Common myeloid progenitor, CD34-positive (primary cell): ENCODE data around the gene FSIP1.

ENCODE experiments used
- CTCF ChIA-PET: fragments of 350-600 bp; sonication (Branson Sonifier 250); formaldehyde crosslinking; loops from one replicate; lab custom pipeline; 2021; ENCODE audit warnings: antibody characterized with exemption; lab: Charles Lee
- POLR2A ChIA-PET: fragments of 350-600 bp; sonication (Branson Sonifier 250); formaldehyde crosslinking; loops from one replicate; lab custom pipeline; 2021; ENCODE audit warnings: antibody characterized with exemption; lab: Charles Lee
- DNase-seq, 3 donors: peaks; one replicate each; pipeline versions ENCODE4 v3.0.0 to v3.0.0-alpha.2; 2013
- H3K27ac ChIP-seq, 2 experiments: 1 replicate in 1 of 2; 2 replicates in 1 of 2; pipeline ENCODE4 v1.7.0; 2013; ENCODE audit warnings: inconsistent platforms in 2 of 2, low read length in 2 of 2, mild to moderate bottlenecking in 2 of 2, low read depth in 1 of 2, moderate library complexity in 1 of 2; ENCODE audit not compliant: severe bottlenecking in 2 of 2, insufficient read depth in 1 of 2, poor library complexity in 1 of 2
- H3K27me3 ChIP-seq, 5 experiments: replicated peaks in 2 of 5; 1 replicate in 3 of 5; 2 replicates in 2 of 5; pipeline versions ENCODE4 v1.6.1 to v1.7.0; 2013; ENCODE audit warnings: low read length in 4 of 5, mild to moderate bottlenecking in 2 of 5, moderate library complexity in 2 of 5, inconsistent platforms in 1 of 5; ENCODE audit not compliant: insufficient read depth in 5 of 5, control insufficient read depth in 4 of 5
- H3K36me3 ChIP-seq, 4 experiments: 1 replicate in 2 of 4; 2 replicates in 2 of 4; pipeline versions ENCODE4 v1.6.1 to v1.7.0; 2013; ENCODE audit warnings: low read length in 3 of 4, control low read depth in 1 of 4, mild to moderate bottlenecking in 1 of 4; ENCODE audit not compliant: control insufficient read depth in 4 of 4, insufficient read depth in 4 of 4
- H3K4me1 ChIP-seq, 4 experiments: 1 replicate in 3 of 4; 2 replicates in 1 of 4; pipeline versions ENCODE4 v1.6.1 to v1.7.1; 2013; ENCODE audit warnings: low read length in 3 of 4, mild to moderate bottlenecking in 3 of 4, control low read depth in 1 of 4, inconsistent platforms in 1 of 4, moderate library complexity in 1 of 4; ENCODE audit not compliant: control insufficient read depth in 4 of 4, insufficient read depth in 4 of 4; ENCODE audit errors: control extremely low read depth in 1 of 4
- H3K4me3 ChIP-seq, 7 experiments: 1 replicate in 4 of 7; 2 replicates in 3 of 7; pipeline versions ENCODE4 v1.5.1 to v1.7.0; 2013; ENCODE audit warnings: mild to moderate bottlenecking in 7 of 7, low read length in 6 of 7, moderate library complexity in 6 of 7, inconsistent platforms in 2 of 7, low read depth in 2 of 7, control low read depth in 1 of 7; ENCODE audit not compliant: insufficient read depth in 4 of 7, control insufficient read depth in 1 of 7; ENCODE audit errors: extremely low read depth in 1 of 7
- H3K9me3 ChIP-seq, 5 experiments: 1 replicate in 4 of 5; 2 replicates in 1 of 5; pipeline versions ENCODE4 v1.6.1 to v1.7.1; 2013; ENCODE audit warnings: low read length in 4 of 5, mild to moderate bottlenecking in 2 of 5, inconsistent platforms in 1 of 5, low read depth in 1 of 5, moderate library complexity in 1 of 5; ENCODE audit not compliant: control insufficient read depth in 4 of 5, insufficient read depth in 2 of 5; ENCODE audit errors: control extremely low read depth in 1 of 5
- WGBS: methylation state at CpG from one replicate; pipeline ENCODE4 v1.1.5; 2013; ENCODE audit not compliant: insufficient coverage; 5-methylcytosine and 5-hydroxymethylcytosine counted together

Gene FSIP1

GRCh38 chr15:39622660-39623516, 159.8 kb downstream of the FSIP1 start:
- H3K36me3 ChIP-seq: no peaks in the 10 kb centered on the region
- WGBS: 96% methylated on average over 2 of the region's 6 CpGs
- H3K9me3 ChIP-seq: no peaks in the 10 kb centered on the region
- no peak overlapping the region for H3K27ac ChIP-seq
- POLR2A ChIA-PET: no interaction called here
- DNase-seq: no peak
- no peaks in the 10 kb centered on the region for H3K27me3 ChIP-seq
- peaks cover 0 to 25% (median 14%) of the 10 kb centered on the region in 4 experiments for H3K4me1 ChIP-seq
- H3K4me3 ChIP-seq: no peak overlapping the region
- CTCF ChIA-PET: interaction anchor here (0.6 to 1.4 kb wide), 2 partner anchors 39 to 132 kb away, joined by 3 to 4 read pairs; no protein-coding TSS in a partner anchor

- Histone ChIP-seq H3K4me3 (no peak overlapping the region), H3K4me1 (peaks cover 0 to 25% (median 14%) of the 10 kb centered on the region in 4 experiments), H3K27ac (no peak overlapping the region), H3K36me3 (no peaks in the 10 kb centered on the region), H3K27me3 (no peaks in the 10 kb centered on the region), H3K9me3 (no peaks in the 10 kb centered on the region)
- CTCF ChIA-PET: no interaction called here
- no peak for DNase-seq
- POLR2A ChIA-PET: no interaction called here
- WGBS: 100% methylated on average over 1 of the region's 1 CpG
Measured at GRCh38 chr15:39621976-39622375, 160.7 kb downstream of the FSIP1 start.

- WGBS: 100% methylated on average over 1 of the region's 1 CpG
- no peaks in the 10 kb centered on the region for H3K36me3 ChIP-seq
- no peak overlapping the region for H3K4me3 ChIP-seq
- H3K27me3 ChIP-seq: no peaks in the 10 kb centered on the region
- no peaks in the 10 kb centered on the region for H3K9me3 ChIP-seq
- no peak for DNase-seq
- no peak overlapping the region for H3K27ac ChIP-seq
- CTCF ChIA-PET: no interaction called here
- POLR2A ChIA-PET: no interaction called here
- peaks cover 0 to 25% (median 14%) of the 10 kb centered on the region in 4 experiments for H3K4me1 ChIP-seq
Measured at GRCh38 chr15:39621210-39621609, 161.4 kb downstream of the FSIP1 start.

GRCh38 chr15:39618063-39618823, 164.4 kb downstream of the FSIP1 start:
- no peak overlapping the region for H3K27ac ChIP-seq
- POLR2A ChIA-PET: no interaction called here
- CTCF ChIA-PET: no interaction called here

GRCh38 chr15:39616731-39617455, 165.7 kb downstream of the FSIP1 start:
- H3K27me3 ChIP-seq: no peaks in the 10 kb centered on the region
- H3K9me3 ChIP-seq: peaks cover 0 to 11% (median 0%) of the 10 kb centered on the region in 5 experiments
- 92% methylated on average over 2 of the region's 6 CpGs for WGBS
- ChIA-PET CTCF (no interaction called here), POLR2A (no interaction called here)
- no peak overlapping the region for H3K27ac ChIP-seq
- H3K4me1 ChIP-seq: no peaks in the 10 kb centered on the region
- no peaks in the 10 kb centered on the region for H3K36me3 ChIP-seq
- DNase-seq: no peak
- H3K4me3 ChIP-seq: no peak overlapping the region

More at GRCh38 chr15:39618063-39618823, 164.4 kb downstream of the FSIP1 start:
- no CpG with 5 or more reads among the region's 3 CpGs for WGBS
- Histone ChIP-seq H3K4me3 (no peak overlapping the region), H3K9me3 (peaks cover 0 to 7% (median 0%) of the 10 kb centered on the region in 5 experiments), H3K27me3 (no peaks in the 10 kb centered on the region), H3K4me1 (peaks cover 0 to 1% (median 0%) of the 10 kb centered on the region in 4 experiments), H3K36me3 (no peaks in the 10 kb centered on the region)
- DNase-seq: no peak

GRCh38 chr15:39613861-39614260, 168.8 kb downstream of the FSIP1 start:
- no CpG with 5 or more reads among the region's 2 CpGs for WGBS
- no peak overlapping the region for H3K4me3 ChIP-seq
- H3K9me3 ChIP-seq: peaks cover 0 to 34% (median 6%) of the 10 kb centered on the region in 5 experiments
- no peak for DNase-seq
- ChIA-PET POLR2A (no interaction called here), CTCF (no interaction called here)
- H3K36me3 ChIP-seq: no peaks in the 10 kb centered on the region
- no peak overlapping the region for H3K27ac ChIP-seq
- no peaks in the 10 kb centered on the region for H3K4me1 ChIP-seq
- H3K27me3 ChIP-seq: no peaks in the 10 kb centered on the region
